Uterus (tissue), 4 donors: ENCODE measurements around the gene ALDH1L1. TPM values are rescaled to one million over a fixed set of nuclear protein-coding genes. Genes with fewer than 3 reads are reported as not detected.
A peak's percentile ranks its signal among the peaks of the same experiment; 100 is the strongest.

Source experiments
- DNase-seq, 2 donors: peaks; one replicate each; pipeline ENCODE4 v3.0.0-alpha.2; 2019 to 2020
- H3K27ac ChIP-seq, 2 donors: fragments of 200-600 bp; sonication (generic); 1 replicate in 1 of 2; 2 replicates in 1 of 2; pipeline ENCODE4 v1.5.1; 2016 to 2018
- H3K27me3 ChIP-seq, 2 donors: fragments of 200-600 bp; sonication (generic); one replicate each; pipeline ENCODE4 v1.5.1; 2018 to 2019; ENCODE audit warnings: control low read depth in 1 of 2
- H3K36me3 ChIP-seq, 2 donors: fragments of 200-600 bp; sonication (generic); one replicate each; pipeline ENCODE4 v1.5.1; 2019; ENCODE audit warnings: control low read depth in 1 of 2
- H3K4me1 ChIP-seq, 2 donors: fragments of 200-600 bp; sonication (generic); one replicate each; pipeline ENCODE4 v1.5.1; 2018 to 2019; ENCODE audit warnings: control low read depth in 1 of 2
- H3K4me3 ChIP-seq, 2 donors: fragments of 200-600 bp; sonication (generic); 1 replicate in 1 of 2; 2 replicates in 1 of 2; pipeline ENCODE4 v1.5.1; 2018 to 2019; ENCODE audit warnings: mild to moderate bottlenecking in 1 of 2
- H3K9me3 ChIP-seq, 2 donors: fragments of 200-600 bp; sonication (generic); one replicate each; pipeline ENCODE4 v1.5.1; 2019; ENCODE audit warnings: control low read depth in 1 of 2
- CTCF ChIP-seq, 4 experiments: fragments of 200-600 bp in 2 of 4; fragments of 450-650 bp in 2 of 4; sonication (generic) in 2 of 4; IDR thresholded peaks; one replicate each; pipeline ENCODE4 v1.5.1; 2016 to 2019; ENCODE audit warnings: antibody characterized with exemption in 4 of 4, mild to moderate bottlenecking in 2 of 4, moderate library complexity in 1 of 4
- POLR2A ChIP-seq, 2 donors: fragments of 450-650 bp; IDR thresholded peaks; one replicate each; pipeline ENCODE4 v1.6.1; 2016; ENCODE audit warnings: antibody characterized with exemption in 2 of 2, mild to moderate bottlenecking in 1 of 2, moderate library complexity in 1 of 2
- intact Hi-C: fragments of 100-400 bp; cut with DNase I; formaldehyde crosslinking; loops from one replicate; pipeline ENCODE4 v1.15.1; 2023; ENCODE audit warnings: low total_unique reads
- total RNA-seq, 4 donors: library from RNA; depleted of rRNA in 3 of 4; stranded (reverse); fragments of >200 nt in 3 of 4; gene quantifications; one replicate each; pipeline versions ENCODE4 v1.1.0 to v1.2.4, GENCODE V29; 2014 to 2023
- donor health status: DM: yes; HTN: yes; CAD: no.

ALDH1L1 gene
- total RNA-seq, 4 donors from 2014 or later: 2.1 to 27.3 (median 8.4) TPM

- H3K4me3 ChIP-seq: no peak overlapping the region
- intact Hi-C loops: no loop called here
- H3K9me3 ChIP-seq: no peaks in the 10 kb centered on the region
- no peaks in the 10 kb centered on the region for H3K4me1 ChIP-seq
- no peaks in the 10 kb centered on the region for H3K27me3 ChIP-seq
- H3K36me3 ChIP-seq: no peaks in the 10 kb centered on the region
- H3K27ac ChIP-seq: no peak overlapping the region
- TF ChIP-seq POLR2A (IDR thresholded peaks at IDR 0.05) (no peak), CTCF (IDR thresholded peaks at IDR 0.05) (no peak)
- DNase-seq: peak in 1 of 2 donors; percentile 6
Measured at GRCh38 chr3:126109880-126110235, 70.5 kb downstream of the ALDH1L1 start.

GRCh38 chr3:126109146-126109879 lies 71.1 kb downstream of the ALDH1L1 start:
- DNase-seq: no peak
- Histone ChIP-seq H3K36me3 (no peaks in the 10 kb centered on the region), H3K27ac (no peak overlapping the region), H3K9me3 (no peaks in the 10 kb centered on the region), H3K4me3 (no peak overlapping the region), H3K27me3 (no peaks in the 10 kb centered on the region), H3K4me1 (no peaks in the 10 kb centered on the region)
- intact Hi-C loops: no loop called here
- no peak for TF ChIP-seq POLR2A (IDR thresholded peaks at IDR 0.05)
- no peak for TF ChIP-seq CTCF (IDR thresholded peaks at IDR 0.05)

- H3K4me1 ChIP-seq: no peaks in the 10 kb centered on the region
- H3K9me3 ChIP-seq: no peaks in the 10 kb centered on the region
- no peak for TF ChIP-seq CTCF (IDR thresholded peaks at IDR 0.05)
- TF ChIP-seq POLR2A (IDR thresholded peaks at IDR 0.05): no peak
- no peak for DNase-seq
- H3K27ac ChIP-seq: no peak overlapping the region
- intact Hi-C loops: no loop called here
- H3K27me3 ChIP-seq: no peaks in the 10 kb centered on the region
- H3K36me3 ChIP-seq: no peaks in the 10 kb centered on the region
- H3K4me3 ChIP-seq: no peak overlapping the region
Measured at GRCh38 chr3:126108676-126109050, 71.7 kb downstream of the ALDH1L1 start.

GRCh38 chr3:126107957-126108675 lies 72.3 kb downstream of the ALDH1L1 start:
- no peak for DNase-seq
- H3K36me3 ChIP-seq: no peaks in the 10 kb centered on the region
- H3K4me3 ChIP-seq: no peak overlapping the region
- H3K9me3 ChIP-seq: no peaks in the 10 kb centered on the region
- no peak overlapping the region for H3K27ac ChIP-seq
- no peak for TF ChIP-seq CTCF (IDR thresholded peaks at IDR 0.05)
- no peak for TF ChIP-seq POLR2A (IDR thresholded peaks at IDR 0.05)
- no peaks in the 10 kb centered on the region for H3K4me1 ChIP-seq
- intact Hi-C loops: no loop called here
- H3K27me3 ChIP-seq: no peaks in the 10 kb centered on the region

- no peak for DNase-seq
- no peak for TF ChIP-seq CTCF (IDR thresholded peaks at IDR 0.05)
- H3K9me3 ChIP-seq: no peaks in the 10 kb centered on the region
- no peak overlapping the region for H3K27ac ChIP-seq
- no peaks in the 10 kb centered on the region for H3K4me1 ChIP-seq
- intact Hi-C loops: no loop called here
- no peaks in the 10 kb centered on the region for H3K36me3 ChIP-seq
- no peak overlapping the region for H3K4me3 ChIP-seq
- H3K27me3 ChIP-seq: no peaks in the 10 kb centered on the region
Measured at GRCh38 chr3:126107203-126107939, 73.0 kb downstream of the ALDH1L1 start.
